ENCODE data around the gene FLOT2.
"Not testable (repeated sequence)": the region's sequence is repeated elsewhere in the genome, so short reads cannot be mapped to it uniquely, and the experiment has no call there.

The FLOT2 gene

GRCh38 chr17:28878158-28878910, 19.2 kb downstream of the FLOT2 start:
- no peaks in the 10 kb centered on the region for H3K27me3 ChIP-seq (ENCODE audit: insufficient read depth, low read length)
- H3K27ac ChIP-seq (ENCODE audit: low read length) = no peak overlapping the region
- H3K4me1 ChIP-seq (ENCODE audit: insufficient read depth, low read length) = no peaks in the 10 kb centered on the region
- peaks cover 48% of the 10 kb centered on the region for H3K36me3 ChIP-seq (ENCODE audit: insufficient read depth, low read depth, low read length)
- H3K4me3 ChIP-seq (ENCODE audit: low read length) = no peak overlapping the region
- H3K9ac ChIP-seq (ENCODE audit: low read depth, low read length) = no peak overlapping the region
- H3K9me3 ChIP-seq (ENCODE audit: insufficient read depth, low read depth, low read length) = no peaks in the 10 kb centered on the region

GRCh38 chr17:28877150-28877711, 20.3 kb downstream of the FLOT2 start:
- not testable (repeated sequence) for H3K4me3 ChIP-seq (ENCODE audit: low read length); H3K9ac ChIP-seq (ENCODE audit: low read depth, low read length); H3K9me3 ChIP-seq (ENCODE audit: insufficient read depth, low read depth, low read length); H3K27me3 ChIP-seq (ENCODE audit: insufficient read depth, low read length); H3K27ac ChIP-seq (ENCODE audit: low read length); H3K4me1 ChIP-seq (ENCODE audit: insufficient read depth, low read length)
- H3K36me3 ChIP-seq (ENCODE audit: insufficient read depth, low read depth, low read length) = peaks cover 39% of the 10 kb centered on the region

- Histone ChIP-seq H3K4me1 (ENCODE audit: insufficient read depth, low read length) (no peaks in the 10 kb centered on the region), H3K27ac (ENCODE audit: low read length) (no peak overlapping the region), H3K9me3 (ENCODE audit: insufficient read depth, low read depth, low read length) (no peaks in the 10 kb centered on the region), H3K27me3 (ENCODE audit: insufficient read depth, low read length) (no peaks in the 10 kb centered on the region), H3K36me3 (ENCODE audit: insufficient read depth, low read depth, low read length) (peaks cover 26% of the 10 kb centered on the region), H3K4me3 (ENCODE audit: low read length) (no peak overlapping the region), H3K9ac (ENCODE audit: low read depth, low read length) (no peak overlapping the region)
These were observed 21.5 kb downstream of the FLOT2 start for GRCh38 chr17:28875848-28876550.

GRCh38 chr17:28874750-28875149, 22.8 kb downstream of the FLOT2 start:
- Histone ChIP-seq H3K9ac (ENCODE audit: low read depth, low read length) (no peak overlapping the region), H3K9me3 (ENCODE audit: insufficient read depth, low read depth, low read length) (no peaks in the 10 kb centered on the region), H3K27ac (ENCODE audit: low read length) (no peak overlapping the region)

GRCh38 chr17:28873839-28874238, 23.7 kb downstream of the FLOT2 start:
- Histone ChIP-seq H3K27me3 (ENCODE audit: insufficient read depth, low read length) (no peaks in the 10 kb centered on the region), H3K27ac (ENCODE audit: low read length) (no peak overlapping the region), H3K4me1 (ENCODE audit: insufficient read depth, low read length) (no peaks in the 10 kb centered on the region), H3K4me3 (ENCODE audit: low read length) (no peak overlapping the region), H3K36me3 (ENCODE audit: insufficient read depth, low read depth, low read length) (peaks cover 8% of the 10 kb centered on the region; the same call in 1 of the 2 replicates), H3K9ac (ENCODE audit: low read depth, low read length) (no peak overlapping the region), H3K9me3 (ENCODE audit: insufficient read depth, low read depth, low read length) (no peaks in the 10 kb centered on the region)

More at GRCh38 chr17:28874750-28875149, 22.8 kb downstream of the FLOT2 start:
- no peaks in the 10 kb centered on the region for H3K4me1 ChIP-seq (ENCODE audit: insufficient read depth, low read length)
- peaks cover 14% of the 10 kb centered on the region for H3K36me3 ChIP-seq (ENCODE audit: insufficient read depth, low read depth, low read length)
- no peak overlapping the region for H3K4me3 ChIP-seq (ENCODE audit: low read length)
- no peaks in the 10 kb centered on the region for H3K27me3 ChIP-seq (ENCODE audit: insufficient read depth, low read length)

- no peaks in the 10 kb centered on the region for H3K27me3 ChIP-seq (ENCODE audit: insufficient read depth, low read length)
- no peak overlapping the region for H3K27ac ChIP-seq (ENCODE audit: low read length)
- no peak overlapping the region for H3K4me3 ChIP-seq (ENCODE audit: low read length)
- H3K9ac ChIP-seq (ENCODE audit: low read depth, low read length) = no peak overlapping the region
- H3K4me1 ChIP-seq (ENCODE audit: insufficient read depth, low read length) = no peaks in the 10 kb centered on the region
- H3K9me3 ChIP-seq (ENCODE audit: insufficient read depth, low read depth, low read length) = no peaks in the 10 kb centered on the region
- no peaks in the 10 kb centered on the region for H3K36me3 ChIP-seq (ENCODE audit: insufficient read depth, low read depth, low read length)
These were observed 26.4 kb downstream of the FLOT2 start for GRCh38 chr17:28871056-28871579.

- H3K9me3 ChIP-seq (ENCODE audit: insufficient read depth, low read depth, low read length) = no peaks in the 10 kb centered on the region
These were observed 30.3 kb downstream of the FLOT2 start for GRCh38 chr17:28867276-28867675.

GRCh38 chr17:28865946-28866752, 31.4 kb downstream of the FLOT2 start:
- H3K27ac ChIP-seq (ENCODE audit: low read length) = no peak overlapping the region
- no peaks in the 10 kb centered on the region for H3K9me3 ChIP-seq (ENCODE audit: insufficient read depth, low read depth, low read length)
- H3K4me3 ChIP-seq (ENCODE audit: low read length) = no peak overlapping the region
- 0 out of 2 replicates have a peak, but pooled peaks cover 7% of the 10 kb centered on the region for H3K36me3 ChIP-seq (ENCODE audit: insufficient read depth, low read depth, low read length)
- no peaks in the 10 kb centered on the region for H3K27me3 ChIP-seq (ENCODE audit: insufficient read depth, low read length)
- H3K9ac ChIP-seq (ENCODE audit: low read depth, low read length) = no peak overlapping the region
- H3K4me1 ChIP-seq (ENCODE audit: insufficient read depth, low read length) = peaks cover 2% of the 10 kb centered on the region; the same call in 1 of the 2 replicates

More at GRCh38 chr17:28867276-28867675, 30.3 kb downstream of the FLOT2 start:
- Histone ChIP-seq H3K27me3 (ENCODE audit: insufficient read depth, low read length) (no peaks in the 10 kb centered on the region), H3K4me3 (ENCODE audit: low read length) (no peak overlapping the region), H3K27ac (ENCODE audit: low read length) (no peak overlapping the region), H3K9ac (ENCODE audit: low read depth, low read length) (no peak overlapping the region), H3K4me1 (ENCODE audit: insufficient read depth, low read length) (peaks cover 2% of the 10 kb centered on the region; the same call in 1 of the 2 replicates), H3K36me3 (ENCODE audit: insufficient read depth, low read depth, low read length) (no peaks in the 10 kb centered on the region)

GRCh38 chr17:28864991-28865849, 32.3 kb downstream of the FLOT2 start:
- no peak overlapping the region for H3K4me3 ChIP-seq (ENCODE audit: low read length)
- peaks cover 2% of the 10 kb centered on the region; the same call in 1 of the 2 replicates for H3K4me1 ChIP-seq (ENCODE audit: insufficient read depth, low read length)
- H3K27me3 ChIP-seq (ENCODE audit: insufficient read depth, low read length) = no peaks in the 10 kb centered on the region
- peaks cover 13% of the 10 kb centered on the region for H3K36me3 ChIP-seq (ENCODE audit: insufficient read depth, low read depth, low read length)
- no peak overlapping the region for H3K27ac ChIP-seq (ENCODE audit: low read length)
- no peaks in the 10 kb centered on the region for H3K9me3 ChIP-seq (ENCODE audit: insufficient read depth, low read depth, low read length)
- no peak overlapping the region; the same call in 1 of the 2 replicates for H3K9ac ChIP-seq (ENCODE audit: low read depth, low read length)

- no peak overlapping the region for H3K9ac ChIP-seq (ENCODE audit: low read depth, low read length)
- peaks cover 25% of the 10 kb centered on the region for H3K36me3 ChIP-seq (ENCODE audit: insufficient read depth, low read depth, low read length)
- no peaks in the 10 kb centered on the region for H3K27me3 ChIP-seq (ENCODE audit: insufficient read depth, low read length)
- H3K4me1 ChIP-seq (ENCODE audit: insufficient read depth, low read length) = peaks cover 2% of the 10 kb centered on the region; the same call in 1 of the 2 replicates
- H3K9me3 ChIP-seq (ENCODE audit: insufficient read depth, low read depth, low read length) = no peaks in the 10 kb centered on the region
- no peak overlapping the region for H3K4me3 ChIP-seq (ENCODE audit: low read length)
- no peak overlapping the region for H3K27ac ChIP-seq (ENCODE audit: low read length)
These were observed 33.6 kb downstream of the FLOT2 start for GRCh38 chr17:28863953-28864352.

Data from iPS-20b (cell line).